Osteocyte (in vitro differentiated cells): Measurements from ENCODE around the gene PKP3. TPM values are rescaled to one million over a fixed set of nuclear protein-coding genes. Genes with fewer than 3 reads are reported as not detected.

Experiments
- DNase-seq: peaks from one replicate; pipeline ENCODE4 v3.0.0; 2021; ENCODE audit warnings: mixed read lengths; ENCODE audit not compliant: unreplicated experiment; ENCODE audit errors: extremely low spot score
- H3K27ac Mint-ChIP-seq: one replicate; pipeline ENCODE4 v1.8.0; 2021; ENCODE audit warnings: mild to moderate bottlenecking, mixed read lengths; ENCODE audit not compliant: unreplicated experiment
- H3K27me3 Mint-ChIP-seq: one replicate; pipeline ENCODE4 v1.8.0; 2021; ENCODE audit warnings: mixed read lengths; ENCODE audit not compliant: unreplicated experiment
- H3K36me3 Mint-ChIP-seq: one replicate; pipeline ENCODE4 v1.8.0; 2021; ENCODE audit warnings: mixed read lengths; ENCODE audit not compliant: unreplicated experiment
- H3K4me1 Mint-ChIP-seq: one replicate; pipeline ENCODE4 v1.8.0; 2021; ENCODE audit warnings: mixed read lengths; ENCODE audit not compliant: unreplicated experiment
- H3K4me3 Mint-ChIP-seq: one replicate; pipeline ENCODE4 v1.8.0; 2021; ENCODE audit warnings: mild to moderate bottlenecking, moderate library complexity, mixed read lengths; ENCODE audit not compliant: unreplicated experiment
- H3K9me3 Mint-ChIP-seq: one replicate; pipeline ENCODE4 v1.8.0; 2021; ENCODE audit warnings: mixed read lengths; ENCODE audit not compliant: unreplicated experiment
- total RNA-seq: library from RNA; stranded (reverse); gene quantifications from 2 replicates; pipeline ENCODE4 v1.2.1, GENCODE V29; 2021
- TF ChIP-seq, protein P1 (sequence below): fragments of 200-600 bp; sonication (generic); IDR thresholded peaks from 2 replicates; pipeline ENCODE4 v1.5.0; 2021; ENCODE audit warnings: antibody characterized with exemption, mild to moderate bottlenecking, moderate library complexity

Gene PKP3
- total RNA-seq, 1 donor from 2014 or later, result 0.40 TPM

DNA sequence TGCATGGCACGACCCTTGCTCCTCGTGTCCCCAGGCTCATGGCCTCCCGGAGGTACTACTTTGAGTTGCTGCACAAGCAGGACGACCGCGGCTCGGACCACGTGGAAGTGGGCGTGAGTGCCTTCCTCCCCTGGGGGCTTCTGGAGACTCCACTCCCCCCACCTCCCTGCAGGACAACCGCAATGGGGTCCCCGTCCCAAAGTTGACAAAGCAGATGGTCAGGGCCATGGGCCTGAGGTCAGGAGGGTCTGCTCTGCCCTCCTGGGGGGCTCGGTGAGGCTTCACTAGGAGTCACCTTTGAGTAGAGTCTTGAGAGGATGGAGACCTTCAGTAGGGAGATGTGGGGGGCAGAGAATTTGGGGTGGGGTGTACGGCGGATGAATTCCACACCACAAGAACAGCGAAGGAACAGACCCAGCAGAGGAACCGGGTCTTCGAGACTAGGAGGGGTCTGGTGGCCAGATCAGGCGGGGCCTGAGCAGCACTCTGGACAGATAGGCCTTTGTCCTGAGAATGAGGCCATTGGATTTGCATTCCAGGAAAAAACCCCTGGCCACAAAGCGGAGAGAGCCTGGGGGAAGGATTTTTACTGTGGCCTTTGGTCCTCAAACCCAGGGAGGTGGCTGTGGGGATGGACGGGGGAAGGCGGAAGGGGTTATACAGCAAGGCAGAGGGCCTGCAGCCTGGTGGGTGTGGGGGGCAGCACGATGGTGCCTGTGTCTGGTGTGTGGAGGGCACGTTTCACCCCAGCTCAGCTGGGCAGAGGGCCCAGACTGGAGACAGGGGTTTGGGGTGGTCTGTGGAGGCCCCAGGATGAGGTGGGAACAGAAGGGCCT, 20.1 kb upstream of the PKP3 start:
- no peak overlapping the region for H3K4me3 Mint-ChIP-seq
- H3K27ac Mint-ChIP-seq, result peak overlapping the region; percentile 38
- DNase-seq, result no peak
- TF ChIP-seq, protein P1, sequence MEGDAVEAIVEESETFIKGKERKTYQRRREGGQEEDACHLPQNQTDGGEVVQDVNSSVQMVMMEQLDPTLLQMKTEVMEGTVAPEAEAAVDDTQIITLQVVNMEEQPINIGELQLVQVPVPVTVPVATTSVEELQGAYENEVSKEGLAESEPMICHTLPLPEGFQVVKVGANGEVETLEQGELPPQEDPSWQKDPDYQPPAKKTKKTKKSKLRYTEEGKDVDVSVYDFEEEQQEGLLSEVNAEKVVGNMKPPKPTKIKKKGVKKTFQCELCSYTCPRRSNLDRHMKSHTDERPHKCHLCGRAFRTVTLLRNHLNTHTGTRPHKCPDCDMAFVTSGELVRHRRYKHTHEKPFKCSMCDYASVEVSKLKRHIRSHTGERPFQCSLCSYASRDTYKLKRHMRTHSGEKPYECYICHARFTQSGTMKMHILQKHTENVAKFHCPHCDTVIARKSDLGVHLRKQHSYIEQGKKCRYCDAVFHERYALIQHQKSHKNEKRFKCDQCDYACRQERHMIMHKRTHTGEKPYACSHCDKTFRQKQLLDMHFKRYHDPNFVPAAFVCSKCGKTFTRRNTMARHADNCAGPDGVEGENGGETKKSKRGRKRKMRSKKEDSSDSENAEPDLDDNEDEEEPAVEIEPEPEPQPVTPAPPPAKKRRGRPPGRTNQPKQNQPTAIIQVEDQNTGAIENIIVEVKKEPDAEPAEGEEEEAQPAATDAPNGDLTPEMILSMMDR, result no peak
- H3K27me3 Mint-ChIP-seq, result no peaks in the 10 kb centered on the region
- no peaks in the 10 kb centered on the region for H3K9me3 Mint-ChIP-seq
- H3K4me1 Mint-ChIP-seq, result peaks cover 22% of the 10 kb centered on the region
- peaks cover 20% of the 10 kb centered on the region for H3K36me3 Mint-ChIP-seq

DNA sequence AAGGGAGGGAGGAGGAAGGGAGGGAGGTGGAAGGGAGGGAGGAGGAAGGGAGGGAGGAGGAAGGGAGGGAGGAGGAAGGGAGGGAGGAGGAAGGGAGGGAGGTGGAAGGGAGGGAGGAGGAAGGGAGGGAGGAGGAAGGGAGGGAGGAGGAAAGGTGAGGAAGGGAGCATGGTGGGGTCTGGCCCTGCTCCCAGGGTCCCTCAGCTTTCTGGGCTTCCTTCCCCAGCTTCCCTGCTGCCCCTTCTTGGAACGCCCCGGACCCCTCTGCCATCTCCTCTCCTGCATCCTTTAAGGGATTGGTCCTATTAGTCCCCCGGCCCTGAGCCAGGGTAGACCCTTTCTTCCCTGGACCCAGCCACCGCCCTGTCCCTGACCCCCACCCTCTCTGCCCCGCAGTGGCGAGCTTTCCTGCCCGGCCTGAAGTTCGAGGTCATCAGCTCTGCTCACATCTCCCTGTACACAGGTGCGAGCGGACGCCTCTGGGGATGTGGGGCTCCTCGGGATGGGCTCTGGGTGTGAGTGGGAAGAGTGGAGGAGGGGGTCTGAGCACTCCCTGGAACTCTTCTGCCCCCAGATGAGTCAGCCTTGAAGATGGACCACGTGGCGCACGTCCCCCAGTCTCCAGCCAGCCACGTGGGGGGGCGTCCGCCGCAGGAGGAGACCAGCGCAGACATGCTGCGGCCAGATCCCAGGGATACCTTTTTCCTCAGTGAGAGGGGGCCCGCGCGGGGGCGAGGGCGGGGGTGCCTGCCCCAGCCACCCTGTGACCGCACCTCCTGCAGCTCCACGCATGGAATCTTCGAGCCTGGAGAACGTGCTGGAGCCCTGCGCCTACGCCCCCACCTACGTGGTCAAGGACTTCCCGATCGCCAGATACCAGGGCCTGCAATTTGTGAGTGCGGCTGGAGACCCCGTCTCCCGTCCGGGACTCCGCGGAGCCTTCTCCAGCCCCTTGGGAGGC, 18.7 kb upstream of the PKP3 start:
- Mint-ChIP-seq H3K9me3 (no peaks in the 10 kb centered on the region), H3K4me1 (peaks cover 18% of the 10 kb centered on the region), H3K4me3 (no peak overlapping the region), H3K27me3 (no peaks in the 10 kb centered on the region), H3K36me3 (peaks cover 21% of the 10 kb centered on the region), H3K27ac (no peak overlapping the region)
- TF ChIP-seq, protein P1, result no peak
- no peak for DNase-seq

DNA sequence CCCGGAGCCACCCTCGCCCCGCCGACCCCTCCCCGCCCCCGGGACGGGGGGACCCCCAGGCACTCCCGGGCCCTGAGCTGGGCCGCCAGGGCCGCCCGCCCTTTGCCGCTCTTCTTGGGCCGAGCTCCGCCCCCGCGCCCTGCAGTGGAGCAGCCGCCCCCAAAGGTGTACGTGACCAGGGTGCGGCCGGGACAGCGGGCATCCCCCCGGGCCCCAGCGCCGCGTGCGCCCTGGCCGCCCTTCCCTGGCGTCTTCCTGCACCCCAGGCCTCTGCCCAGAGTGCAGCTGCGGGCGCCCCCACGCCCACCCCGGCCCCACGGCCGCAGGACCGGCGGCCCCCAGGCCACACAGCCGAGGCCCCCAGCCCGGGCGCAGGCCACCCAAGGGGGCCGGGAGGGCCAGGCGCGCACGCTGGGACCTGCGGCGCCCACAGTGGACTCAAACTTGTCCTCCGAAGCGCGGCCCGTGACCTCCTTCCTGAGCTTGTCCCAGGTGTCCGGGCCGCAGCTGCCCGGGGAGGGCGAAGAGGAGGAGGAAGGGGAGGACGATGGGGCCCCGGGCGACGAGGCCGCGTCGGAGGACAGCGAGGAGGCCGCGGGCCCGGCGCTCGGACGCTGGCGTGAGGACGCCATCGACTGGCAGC, 17.4 kb upstream of the PKP3 start:
- Mint-ChIP-seq H3K27ac (no peak overlapping the region), H3K4me3 (no peak overlapping the region), H3K9me3 (no peaks in the 10 kb centered on the region), H3K27me3 (no peaks in the 10 kb centered on the region), H3K36me3 (peaks cover 21% of the 10 kb centered on the region), H3K4me1 (peaks cover 8% of the 10 kb centered on the region)
- no peak for DNase-seq
- TF ChIP-seq, protein P1, result no peak

DNA sequence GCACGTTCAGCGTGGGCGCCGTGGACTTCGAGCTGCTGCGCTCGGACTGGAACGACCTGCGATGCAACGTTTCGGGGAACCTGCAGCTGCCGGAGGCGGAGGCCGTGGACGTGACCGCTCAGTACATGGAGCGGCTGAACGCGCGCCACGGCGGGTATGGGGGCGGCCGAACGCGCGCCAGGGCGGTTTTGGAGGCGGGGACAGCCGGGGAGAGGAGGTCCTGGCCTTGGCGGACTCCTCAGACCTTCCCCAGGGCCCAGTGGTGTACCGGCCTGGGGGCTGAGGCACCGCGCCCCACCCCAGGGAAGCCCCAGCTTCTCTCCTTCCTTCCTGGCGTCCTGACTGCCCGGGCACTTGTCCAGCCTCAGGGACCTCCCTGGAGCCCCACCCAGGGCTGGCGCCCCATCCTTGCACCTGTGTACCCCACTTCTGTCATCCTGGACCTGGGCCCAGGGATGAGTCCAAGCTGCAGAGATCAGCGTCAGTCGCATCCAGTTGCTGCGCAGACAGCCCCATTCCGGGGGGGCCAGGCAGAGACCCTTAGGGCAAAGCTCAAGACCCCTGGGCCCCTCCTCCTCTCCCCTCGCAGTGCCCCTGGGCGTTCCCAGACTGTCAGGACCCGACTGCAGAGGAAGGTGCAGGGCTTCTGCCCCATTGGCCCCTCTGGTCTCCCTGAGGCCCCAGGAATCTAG, 16.7 kb upstream of the PKP3 start:
- no peak overlapping the region for H3K27ac Mint-ChIP-seq
- peaks cover 19% of the 10 kb centered on the region for H3K36me3 Mint-ChIP-seq
- H3K4me1 Mint-ChIP-seq, result peaks cover 8% of the 10 kb centered on the region
- H3K27me3 Mint-ChIP-seq, result no peaks in the 10 kb centered on the region
- no peak overlapping the region for H3K4me3 Mint-ChIP-seq
- TF ChIP-seq, protein P1, result no peak
- H3K9me3 Mint-ChIP-seq, result no peaks in the 10 kb centered on the region
- no peak for DNase-seq
